GM23248 (cell line): ENCODE results near the gene IPO5.

Experiments used
- EZH2 ChIP-seq: fragments of 200-600 bp; sonication (generic); IDR thresholded peaks from 2 replicates; pipeline ENCODE4 v1.6.1; 2018; ENCODE audit warnings: antibody characterized with exemption, mild to moderate bottlenecking; ENCODE audit not compliant: insufficient read depth, poor library complexity, severe bottlenecking
- EZH2phosphoT487 ChIP-seq: fragments of 200-600 bp; sonication (generic); IDR thresholded peaks from 2 replicates; pipeline ENCODE4 v1.6.1; 2018; ENCODE audit warnings: antibody characterized with exemption, moderate library complexity, mild to moderate bottlenecking, low read depth; ENCODE audit not compliant: insufficient read depth

DNA sequence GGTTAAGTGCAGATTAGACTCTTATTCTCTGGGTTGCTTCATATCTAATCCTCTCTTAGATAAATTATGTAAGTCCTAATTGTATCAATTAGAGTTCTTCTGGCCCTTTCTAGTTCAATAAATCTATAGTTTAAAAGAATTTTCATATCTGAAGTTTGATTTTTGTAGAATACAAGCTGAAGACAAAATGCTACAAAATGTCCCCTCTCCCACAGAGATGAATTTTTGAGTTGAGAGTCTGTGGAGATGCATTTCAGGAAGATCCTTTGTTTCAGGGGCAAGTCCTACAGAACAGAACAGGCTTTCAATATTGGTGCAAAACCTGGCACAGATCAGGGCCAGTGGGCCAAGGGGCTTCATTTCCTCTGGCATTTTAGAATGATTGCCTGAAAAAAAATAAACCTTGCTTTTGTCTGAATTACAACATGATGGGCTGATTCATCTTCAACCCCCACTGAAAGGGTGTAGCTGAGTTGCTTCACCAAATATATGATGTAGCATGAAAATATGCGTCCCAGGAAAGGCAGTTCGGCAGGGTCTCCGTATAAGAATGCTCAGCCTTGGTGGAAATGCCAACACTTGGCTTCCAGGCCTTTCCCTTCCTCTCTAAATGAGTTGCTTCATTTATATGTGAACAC is 6.4 kb upstream of the IPO5 start:
- TF ChIP-seq EZH2 = no peak
- TF ChIP-seq EZH2phosphoT487 = no peak
